Measurements from ENCODE around the gene RGS14.
A peak's percentile ranks its signal among the peaks of the same experiment; 100 is the strongest.
"Not testable (repeated sequence)": the region's sequence is repeated elsewhere in the genome, so short reads cannot be mapped to it uniquely, and the experiment has no call there.

RGS14 gene

GRCh38 chr5:177403792-177404640 is 46.3 kb downstream of the RGS14 start:
- peak; percentile 81 for DNase-seq (ENCODE audit: low spot score)

- DNase-seq (ENCODE audit: low spot score): no peak
Measured at GRCh38 chr5:177404641-177405179, 47.0 kb downstream of the RGS14 start.

GRCh38 chr5:177405312-177405711 is 47.6 kb downstream of the RGS14 start:
- DNase-seq (ENCODE audit: low spot score): no peak

- DNase-seq (ENCODE audit: low spot score): peak; percentile 38
Measured at GRCh38 chr5:177405805-177406204, 48.1 kb downstream of the RGS14 start.

GRCh38 chr5:177409043-177409801 is 51.5 kb downstream of the RGS14 start, which contains the start of gene F12:
Gene F12, minus strand, starts transcription at chr5:177409564. Its CDS starts 37 bp downstream, at chr5:177409527.
- DNase-seq (ENCODE audit: low spot score): no peak

- DNase-seq (ENCODE audit: low spot score): no peak
Measured at GRCh38 chr5:177410575-177410974, 52.9 kb downstream of the RGS14 start.

GRCh38 chr5:177412603-177413233 is 55.0 kb downstream of the RGS14 start:
- DNase-seq (ENCODE audit: low spot score): no peak

GRCh38 chr5:177414481-177414880 is 56.8 kb downstream of the RGS14 start:
- no peak for DNase-seq (ENCODE audit: low spot score)

GRCh38 chr5:177417081-177417480 is 59.4 kb downstream of the RGS14 start:
- not testable (repeated sequence) for DNase-seq (ENCODE audit: low spot score)

- DNase-seq (ENCODE audit: low spot score): no peak
Measured at GRCh38 chr5:177419046-177419445, 61.3 kb downstream of the RGS14 start.

GRCh38 chr5:177420472-177420871 is 62.7 kb downstream of the RGS14 start:
- DNase-seq (ENCODE audit: low spot score): not testable (repeated sequence)

GRCh38 chr5:177421062-177421798 is 63.5 kb downstream of the RGS14 start:
- no peak for DNase-seq (ENCODE audit: low spot score)

All from Ammon's horn (tissue), 1 donor.